Liver (tissue), 3 donors: ENCODE measurements around the gene SPC24.

Experiments used
- CTCF ChIP-seq: fragments of 150-350 bp; IDR thresholded peaks from 2 replicates; pipeline ENCODE4 v1.5.1; 2017; ENCODE audit warnings: improper control_type of control experiment, low read depth, low read length; ENCODE audit not compliant: missing input control
- SP1 ChIP-seq: IDR thresholded peaks from 2 replicates; pipeline ENCODE4 v1.6.1; 2018; ENCODE audit warnings: antibody characterized with exemption, mild to moderate bottlenecking
- donor health status: healthy.
- donor health status: healthy.

DNA sequence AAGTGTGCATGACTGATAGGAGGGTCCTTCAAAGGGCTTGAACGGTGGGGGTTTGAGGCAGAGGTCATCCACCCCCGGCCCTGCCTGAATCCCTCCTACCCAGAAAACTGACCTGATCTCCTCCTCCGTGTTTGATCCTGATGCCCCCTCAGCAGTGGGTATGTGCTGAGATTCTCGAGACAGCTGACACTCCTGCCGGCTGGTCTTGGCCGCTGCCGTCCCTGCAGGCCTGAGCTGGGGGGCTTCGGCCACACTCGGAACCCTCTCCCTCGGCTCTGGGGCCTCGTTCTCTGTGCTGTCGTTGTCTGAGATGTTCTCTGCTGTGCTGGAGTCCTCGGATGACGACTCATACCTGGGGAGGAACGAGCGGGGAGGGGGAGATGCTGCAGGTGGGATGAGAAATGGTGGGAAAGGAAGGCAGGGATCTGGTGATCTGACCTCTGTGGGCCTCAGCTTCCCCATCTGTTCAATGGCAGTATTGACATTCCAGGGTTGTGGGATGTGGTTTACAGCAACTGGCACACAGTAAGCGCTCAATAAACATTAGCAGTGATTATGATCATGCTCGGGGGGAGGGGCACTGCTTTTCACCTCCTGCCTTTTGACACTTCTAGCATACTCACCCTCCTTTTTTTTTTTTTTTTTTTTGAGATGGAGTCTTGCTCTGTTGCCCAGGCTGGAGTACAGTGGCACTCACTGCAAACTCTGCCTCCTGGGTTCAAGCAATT lies 21.0 kb upstream of the SPC24 start:
- TF ChIP-seq CTCF (no peak), SP1 (no peak)
